Heart right ventricle (tissue), 16 donors: ENCODE results near the gene AGTRAP. TPM values are rescaled to one million over a fixed set of nuclear protein-coding genes. Genes with fewer than 3 reads are reported as not detected.

Source experiments
- ATAC-seq, 8 donors: fragments of 200-7000 bp; cut with Tn5 transposase; one replicate each; pipeline ENCODE4 v1.9.1; 2020; ENCODE audit warnings: mild to moderate bottlenecking in 8 of 8, moderate library complexity in 8 of 8, moderate number of reproducible peaks in 1 of 8
- DNase-seq, 2 donors: peaks; one replicate each; pipeline ENCODE4 v3.0.0-alpha.2; 2020
- H3K27ac ChIP-seq, 10 donors: fragments of 200-600 bp; sonication (generic) in 2 of 10; one replicate each; pipeline versions ENCODE4 v1.5.0 to v1.8.0; 2020 to 2022; ENCODE audit warnings: mild to moderate bottlenecking in 3 of 10
- H3K27me3 ChIP-seq, 7 donors: fragments of 200-600 bp; one replicate each; pipeline ENCODE4 v1.8.0; 2021 to 2022; ENCODE audit warnings: mild to moderate bottlenecking in 2 of 7
- H3K36me3 ChIP-seq, 9 donors: fragments of 200-600 bp; sonication (generic) in 1 of 9; one replicate each; pipeline versions ENCODE4 v1.5.0 to v1.8.0; 2020 to 2022; ENCODE audit warnings: mild to moderate bottlenecking in 2 of 9
- H3K4me1 ChIP-seq, 9 donors: fragments of 200-600 bp; sonication (generic) in 1 of 9; one replicate each; pipeline versions ENCODE4 v1.5.0 to v1.8.0; 2020 to 2022; ENCODE audit warnings: mild to moderate bottlenecking in 4 of 9
- H3K4me3 ChIP-seq, 10 donors: fragments of 200-600 bp; sonication (generic) in 2 of 10; one replicate each; pipeline versions ENCODE4 v1.5.0 to v1.8.0; 2020 to 2022; ENCODE audit warnings: mild to moderate bottlenecking in 7 of 10, moderate library complexity in 2 of 10
- H3K9me3 ChIP-seq, 11 donors: fragments of 200-600 bp in 10 of 11; sonication (generic) in 2 of 11; one replicate each; pipeline versions ENCODE4 v1.5.0 to v1.8.0; 2013 to 2022; ENCODE audit warnings: mild to moderate bottlenecking in 2 of 11, control low read depth in 1 of 11, moderate library complexity in 1 of 11
- CTCF ChIP-seq, 9 donors: fragments of 200-600 bp; sonication (generic) in 2 of 9; IDR thresholded peaks; one replicate each; pipeline versions ENCODE4 v1.5.0 to v1.8.0; 2021 to 2022; ENCODE audit warnings: antibody characterized with exemption in 9 of 9, mild to moderate bottlenecking in 5 of 9, moderate library complexity in 1 of 9
- WGBS, 2 donors: extraction: QIAGEN DNeasy Blood & Tissue Kit; methylation state at CpG; one replicate each; pipeline ENCODE4 v1.1.7; 2013; ENCODE audit warnings: inconsistent platforms in 1 of 2; 5-methylcytosine and 5-hydroxymethylcytosine counted together
- intact Hi-C, 10 donors: fragments of 100-400 bp; cut with DNase I; formaldehyde crosslinking; loops; one replicate each; pipeline versions ENCODE4 v1.11.1 to v1.14.2; 2022
- polyA plus RNA-seq, 2 donors: library from polyadenylated mRNA; stranded (reverse); fragments of 200-250 nt; gene quantifications; one replicate each; pipeline ENCODE4 v1.2.3, GENCODE V29; 2013
- total RNA-seq, 10 donors: library from RNA; stranded (reverse); fragmentation: NEBNext Ultra II Directional in 3 of 10; extraction: Animal tissue kit (Norgen Biotek cat#: 25700) in 3 of 10; gene quantifications; one replicate each; pipeline versions ENCODE4 v1.2.1 to v1.2.4, GENCODE V29; 2021 to 2023
- donor health status: Arrhythmogenic right ventricular cardiomyopathy.
- donor health status: ischemic (EF 13 %, LVEDD 7.1; RV severe dilation, severe dysfunction).
- donor health status: healthy with polysubstance abuse.
- donor health status: DM: no; HTN: yes; CAD: no.
- donor health status: DM: no; HTN: no; CAD: no.
- donor health status: ischemic (EF 25% LVEDD 6.9; RV normal size, moderate dysfunction).
- donor health status: ischemic (EF 25% LVEDD 5.7; RV mildly dilated, moderate dysfunction).
- donor health status: healthy.
- donor health status: DM: yes; HTN: yes; CAD: no.
- donor health status: Ischemic cardiomyopathy.
- donor health status: ischemic (EF 35%, LVEDD 5.7; RV mildly dilated, moderate dysfunction).
- donor health status: nonischemic (EF 11% LVEDD 7.7; RV severe dilation, severe dysfunction).
- donor health status: DM: yes; HTN: yes; CAD: no.
- donor health status: PGD.
- donor health status: ischemic (EF 29% LVEDD 5.4; RV normal size, mild dysfunction).
- donor health status: nonischemic (EF 23%, LVEDD 6.1; RV moderate dilation, normal function).

AGTRAP gene
- total and polyA plus RNA-seq, 12 donors: 12.9 to 96.7 (median 19.2) TPM

- no peak overlapping the region for H3K4me3 ChIP-seq
- H3K4me1 ChIP-seq: peaks cover 0 to 36% (median 12%) of the 10 kb centered on the region in 9 donors
- ATAC-seq (no peak), DNase-seq (no peak)
- H3K27me3 ChIP-seq: no peaks in the 10 kb centered on the region
- 89 to 90% methylated on average over 6 of the region's 6 CpGs for WGBS, 2 donors
- intact Hi-C loops: loop anchor here in 1 of 10 donors (10.0 kb wide), 1 partner anchor 69 kb away; no protein-coding TSS in a partner anchor
- H3K27ac ChIP-seq: no peak overlapping the region
- H3K36me3 ChIP-seq: peaks cover 0 to 72% (median 8%) of the 10 kb centered on the region in 9 donors
- no peaks in the 10 kb centered on the region for H3K9me3 ChIP-seq
- TF ChIP-seq CTCF (IDR thresholded peaks at IDR 0.05): no peak
Observed at GRCh38 chr1:11746092-11746491, 10.2 kb downstream of the AGTRAP start.

GRCh38 chr1:11746795-11747487 lies 11.0 kb downstream of the AGTRAP start:
- H3K4me3 ChIP-seq: no peak overlapping the region
- TF ChIP-seq CTCF (IDR thresholded peaks at IDR 0.05): peak in 1 of 9 donors; percentile 5
- ATAC-seq (peak in 7 of 8 donors; percentile 39 to 75 (median 54)), DNase-seq (peak; percentile 37 to 46)
- H3K4me1 ChIP-seq: peaks cover 0 to 28% (median 12%) of the 10 kb centered on the region in 9 donors
- intact Hi-C loops: loop anchor here in 1 of 10 donors (10.0 kb wide), 1 partner anchor 68 kb away; no protein-coding TSS in a partner anchor
- H3K36me3 ChIP-seq: peaks cover 0 to 74% (median 8%) of the 10 kb centered on the region in 9 donors
- no peaks in the 10 kb centered on the region for H3K9me3 ChIP-seq
- no peaks in the 10 kb centered on the region for H3K27me3 ChIP-seq
- WGBS, 2 donors: 63 to 67% methylated on average over 20 of the region's 20 CpGs
- peak overlapping the region in 7 of 10 donors; percentile 15 to 76 (median 49) for H3K27ac ChIP-seq

GRCh38 chr1:11748294-11749202 lies 12.6 kb downstream of the AGTRAP start:
- no peak for TF ChIP-seq CTCF (IDR thresholded peaks at IDR 0.05)
- Histone ChIP-seq H3K4me1 (peaks cover 0 to 18% (median 12%) of the 10 kb centered on the region in 9 donors), H3K36me3 (peaks cover 0 to 74% (median 8%) of the 10 kb centered on the region in 9 donors), H3K27ac (peak overlapping the region in 1 of 10 donors; percentile 31), H3K9me3 (no peaks in the 10 kb centered on the region), H3K27me3 (no peaks in the 10 kb centered on the region), H3K4me3 (no peak overlapping the region)
- intact Hi-C loops: loop anchor here in 1 of 10 donors (10.0 kb wide), 1 partner anchor 66 kb away; no protein-coding TSS in a partner anchor
- WGBS, 2 donors: 95 to 96% methylated on average over 27 of the region's 27 CpGs
- DNase-seq (no peak), ATAC-seq (peak in 1 of 8 donors; percentile 7)

GRCh38 chr1:11749203-11749689 lies 13.3 kb downstream of the AGTRAP start:
- peaks cover 0 to 71% (median 8%) of the 10 kb centered on the region in 9 donors for H3K36me3 ChIP-seq
- H3K4me3 ChIP-seq: no peak overlapping the region
- H3K4me1 ChIP-seq: peaks cover 0 to 18% (median 12%) of the 10 kb centered on the region in 9 donors
- peak; percentile 11 to 61 (median 46) for TF ChIP-seq CTCF (IDR thresholded peaks at IDR 0.05)
- DNase-seq (peak; percentile 28 to 43), ATAC-seq (peak in 7 of 8 donors; percentile 37 to 79 (median 57))
- H3K27me3 ChIP-seq: no peaks in the 10 kb centered on the region
- 84 to 86% methylated on average over 9 of the region's 9 CpGs for WGBS, 2 donors
- H3K9me3 ChIP-seq: no peaks in the 10 kb centered on the region
- H3K27ac ChIP-seq: peak overlapping the region in 1 of 10 donors; percentile 31
- intact Hi-C loops: loop anchor here in 1 of 10 donors (10.0 kb wide), 1 partner anchor 66 kb away; no protein-coding TSS in a partner anchor
